Kasumi-1 (cell line): ENCODE results near the gene HAGH.

ENCODE experiments used
- DNase-seq, 2 experiments: peaks; one replicate each; lab custom pipeline; 2025; lab: John Stamatoyannopoulos, UW

The HAGH gene

GRCh38 chr16:1762196-1762878 is 64.3 kb downstream of the HAGH start:
- DNase-seq = no peak

- DNase-seq = no peak
Observed at GRCh38 chr16:1761751-1762150, 64.9 kb downstream of the HAGH start.

GRCh38 chr16:1760911-1761310 is 65.7 kb downstream of the HAGH start:
- DNase-seq = no peak

GRCh38 chr16:1759511-1759910 is 67.1 kb downstream of the HAGH start:
- DNase-seq = no peak

- no peak for DNase-seq
Observed at GRCh38 chr16:1758923-1759322, 67.7 kb downstream of the HAGH start.

GRCh38 chr16:1757714-1758461 is 68.7 kb downstream of the HAGH start:
- no peak for DNase-seq
